ENCODE results near the gene FLNB. TPM values are rescaled to one million over a fixed set of nuclear protein-coding genes. Genes with fewer than 3 reads are reported as not detected.

Gene FLNB
- polyA plus RNA-seq, 3 donors: 0.47 to 4.0 (median 2.1) TPM

GRCh38 chr3:58137306-58137705 is 129.1 kb downstream of the FLNB start:
- Mint-ChIP-seq H3K27ac (no peak overlapping the region), H3K36me3 (peaks cover 77 to 87% of the 10 kb centered on the region in 2 donors), H3K9me3 (peaks cover 0 to 3% (median 1%) of the 10 kb centered on the region in 7 donors), H3K4me3 (no peak overlapping the region), H3K27me3 (ENCODE audit: low read depth in 3 of 3) (no peaks in the 10 kb centered on the region), H3K4me1 (no peaks in the 10 kb centered on the region)
- H3K9ac ChIP-seq (ENCODE audit: insufficient read depth, low read length, poor library complexity, severe bottlenecking): no peak overlapping the region
- peaks cover 58 to 91% of the 10 kb centered on the region in 2 donors for H3K36me3 ChIP-seq (replicated peaks in 1 of 2; ENCODE audit: control insufficient read depth in 1 of 2, insufficient read depth in 2 of 2, low read length in 2 of 2)
- no peak overlapping the region for H3K27ac ChIP-seq (ENCODE audit: low read depth in 1 of 2, low read length in 2 of 2)
- H2AFZ ChIP-seq (ENCODE audit: insufficient read depth, low read depth, low read length, poor library complexity, severe bottlenecking): no peak overlapping the region
- no peak overlapping the region for H3K4me3 ChIP-seq (replicated peaks in 1 of 3; ENCODE audit: low read depth in 2 of 3, low read length in 3 of 3)
- no peak for TF ChIP-seq CTCF (IDR thresholded peaks at IDR 0.05)
- no peaks in the 10 kb centered on the region for H3K79me2 ChIP-seq (ENCODE audit: insufficient read depth, low read length)
- no peaks in the 10 kb centered on the region for H3K9me3 ChIP-seq (replicated peaks in 1 of 2; ENCODE audit: control insufficient read depth in 1 of 2, insufficient read depth in 1 of 2, low read length in 2 of 2)
- no peaks in the 10 kb centered on the region for H4K20me1 ChIP-seq (ENCODE audit: insufficient read depth, low read length)
- intact Hi-C loops (cut with micrococcal nuclease): no loop called here
- no peak overlapping the region for H3K4me2 ChIP-seq (replicated peaks; ENCODE audit: extremely low read depth, low read length, poor library complexity, severe bottlenecking)
- WGBS (ENCODE audit: insufficient coverage): 60% methylated on average over 1 of the region's 4 CpGs
- no peaks in the 10 kb centered on the region for H3K4me1 ChIP-seq (ENCODE audit: control insufficient read depth in 1 of 2, insufficient read depth in 2 of 2, low read length in 2 of 2)
- no peaks in the 10 kb centered on the region for H3K27me3 ChIP-seq (ENCODE audit: control insufficient read depth in 2 of 2, insufficient read depth in 2 of 2, low read length in 2 of 2)
- DNase-seq: no peak

- Histone ChIP-seq H3K27me3 (ENCODE audit: control insufficient read depth in 2 of 2, insufficient read depth in 2 of 2, low read length in 2 of 2) (no peaks in the 10 kb centered on the region), H3K36me3 (replicated peaks in 1 of 2; ENCODE audit: control insufficient read depth in 1 of 2, insufficient read depth in 2 of 2, low read length in 2 of 2) (peaks cover 51 to 90% of the 10 kb centered on the region in 2 donors)
Measured at GRCh38 chr3:58141766-58142345, 133.6 kb downstream of the FLNB start.

More at GRCh38 chr3:58141766-58142345, 133.6 kb downstream of the FLNB start:
- H3K36me3 Mint-ChIP-seq: peaks cover 74 to 91% of the 10 kb centered on the region in 2 donors
- intact Hi-C loops (cut with micrococcal nuclease): no loop called here
- no peak overlapping the region for H3K4me2 ChIP-seq (replicated peaks; ENCODE audit: extremely low read depth, low read length, poor library complexity, severe bottlenecking)
- 100% methylated on average over 9 of the region's 12 CpGs for WGBS (ENCODE audit: insufficient coverage)
- no peak overlapping the region for H3K9ac ChIP-seq (ENCODE audit: insufficient read depth, low read length, poor library complexity, severe bottlenecking)
- no peak overlapping the region for H2AFZ ChIP-seq (ENCODE audit: insufficient read depth, low read depth, low read length, poor library complexity, severe bottlenecking)
- no peaks in the 10 kb centered on the region for H3K27me3 Mint-ChIP-seq (ENCODE audit: low read depth in 3 of 3)
- H3K79me2 ChIP-seq (ENCODE audit: insufficient read depth, low read length): no peaks in the 10 kb centered on the region
- H3K27ac ChIP-seq (ENCODE audit: low read depth in 1 of 2, low read length in 2 of 2): no peak overlapping the region
- no peak for TF ChIP-seq CTCF (IDR thresholded peaks at IDR 0.05)
- H3K4me1 ChIP-seq (ENCODE audit: control insufficient read depth in 1 of 2, insufficient read depth in 2 of 2, low read length in 2 of 2): no peaks in the 10 kb centered on the region
- H3K4me3 Mint-ChIP-seq: no peak overlapping the region
- no peak for DNase-seq
- no peak overlapping the region for H3K4me3 ChIP-seq (replicated peaks in 1 of 3; ENCODE audit: low read depth in 2 of 3, low read length in 3 of 3)
- no peaks in the 10 kb centered on the region for H3K4me1 Mint-ChIP-seq
- H4K20me1 ChIP-seq (ENCODE audit: insufficient read depth, low read length): no peaks in the 10 kb centered on the region
- no peaks in the 10 kb centered on the region for H3K9me3 ChIP-seq (replicated peaks in 1 of 2; ENCODE audit: control insufficient read depth in 1 of 2, insufficient read depth in 1 of 2, low read length in 2 of 2)
- peaks cover 0 to 3% (median 0%) of the 10 kb centered on the region in 7 donors for H3K9me3 Mint-ChIP-seq
- H3K27ac Mint-ChIP-seq: peak overlapping the region in 3 of 7 donors; percentile 42 to 62 (median 45)
